Skeletal muscle satellite cell (primary cell): ENCODE results near the gene SLC36A3.

Experiments used
- H3K27me3 ChIP-seq: 2 replicates; pipeline ENCODE4 v1.7.0; 2013; ENCODE audit warnings: low read length; ENCODE audit not compliant: control insufficient read depth, insufficient read depth
- H3K36me3 ChIP-seq: 2 replicates; pipeline ENCODE4 v1.7.0; 2013; ENCODE audit warnings: mild to moderate bottlenecking, control low read depth, low read length; ENCODE audit not compliant: insufficient read depth
- H3K4me1 ChIP-seq: 2 replicates; pipeline ENCODE4 v1.7.0; 2013; ENCODE audit warnings: low read length; ENCODE audit not compliant: control insufficient read depth, insufficient read depth
- H3K4me2 ChIP-seq: 2 replicates; pipeline ENCODE4 v1.7.0; 2013; ENCODE audit warnings: mild to moderate bottlenecking, low read length
- H3K4me3 ChIP-seq: 2 replicates; pipeline ENCODE4 v1.7.0; 2013; ENCODE audit warnings: low read length
- H3K9ac ChIP-seq: 2 replicates; pipeline ENCODE4 v1.7.0; 2013; ENCODE audit warnings: mild to moderate bottlenecking, low read depth, low read length, moderate library complexity
- H3K9me3 ChIP-seq: replicated peaks from 2 replicates; pipeline ENCODE4 v1.7.0; 2013; ENCODE audit warnings: mild to moderate bottlenecking, control low read depth, low read length

SLC36A3 gene

GRCh38 chr5:151280443-151280842 lies 23.1 kb downstream of the SLC36A3 start:
- Histone ChIP-seq H3K27me3 (peaks cover 11% of the 10 kb centered on the region), H3K36me3 (no peaks in the 10 kb centered on the region), H3K4me2 (no peak overlapping the region), H3K4me3 (no peak overlapping the region), H3K4me1 (no peaks in the 10 kb centered on the region), H3K9ac (no peak overlapping the region), H3K9me3 (no peaks in the 10 kb centered on the region)

GRCh38 chr5:151278845-151279244 lies 24.7 kb downstream of the SLC36A3 start:
- Histone ChIP-seq H3K36me3 (no peaks in the 10 kb centered on the region), H3K9me3 (no peaks in the 10 kb centered on the region), H3K4me2 (no peak overlapping the region), H3K27me3 (peaks cover 16% of the 10 kb centered on the region), H3K4me3 (no peak overlapping the region), H3K4me1 (no peaks in the 10 kb centered on the region), H3K9ac (no peak overlapping the region)

- Histone ChIP-seq H3K27me3 (peaks cover 16% of the 10 kb centered on the region), H3K36me3 (no peaks in the 10 kb centered on the region), H3K9me3 (no peaks in the 10 kb centered on the region), H3K9ac (no peak overlapping the region), H3K4me2 (no peak overlapping the region), H3K4me1 (no peaks in the 10 kb centered on the region), H3K4me3 (no peak overlapping the region)
Observed at GRCh38 chr5:151275803-151276202, 27.8 kb downstream of the SLC36A3 start.

GRCh38 chr5:151274666-151275065 lies 28.9 kb downstream of the SLC36A3 start:
- Histone ChIP-seq H3K9me3 (no peaks in the 10 kb centered on the region), H3K4me1 (no peaks in the 10 kb centered on the region), H3K4me3 (no peak overlapping the region), H3K9ac (no peak overlapping the region), H3K27me3 (peaks cover 14% of the 10 kb centered on the region), H3K4me2 (no peak overlapping the region), H3K36me3 (no peaks in the 10 kb centered on the region)

GRCh38 chr5:151271336-151271735 lies 32.2 kb downstream of the SLC36A3 start:
- H3K36me3 ChIP-seq = peaks cover 13% of the 10 kb centered on the region

GRCh38 chr5:151270599-151270998 lies 33.0 kb downstream of the SLC36A3 start:
- H3K4me2 ChIP-seq = no peak overlapping the region
- no peak overlapping the region for H3K4me3 ChIP-seq
- H3K9ac ChIP-seq = no peak overlapping the region
- no peaks in the 10 kb centered on the region for H3K9me3 ChIP-seq
- H3K36me3 ChIP-seq = peaks cover 13% of the 10 kb centered on the region
- peaks cover 6% of the 10 kb centered on the region for H3K27me3 ChIP-seq
- no peaks in the 10 kb centered on the region for H3K4me1 ChIP-seq

More at GRCh38 chr5:151271336-151271735, 32.2 kb downstream of the SLC36A3 start:
- H3K4me1 ChIP-seq = no peaks in the 10 kb centered on the region
- H3K27me3 ChIP-seq = peaks cover 6% of the 10 kb centered on the region
- H3K9ac ChIP-seq = no peak overlapping the region
- no peak overlapping the region for H3K4me3 ChIP-seq
- no peaks in the 10 kb centered on the region for H3K9me3 ChIP-seq
- no peak overlapping the region for H3K4me2 ChIP-seq

- H3K36me3 ChIP-seq = peaks cover 13% of the 10 kb centered on the region
- H3K4me1 ChIP-seq = peaks cover 13% of the 10 kb centered on the region
- no peaks in the 10 kb centered on the region for H3K27me3 ChIP-seq
- H3K9ac ChIP-seq = no peak overlapping the region
- no peak overlapping the region for H3K4me2 ChIP-seq
- no peaks in the 10 kb centered on the region for H3K9me3 ChIP-seq
- H3K4me3 ChIP-seq = no peak overlapping the region
Observed at GRCh38 chr5:151267491-151268260, 35.9 kb downstream of the SLC36A3 start.

GRCh38 chr5:151264113-151264512 lies 39.5 kb downstream of the SLC36A3 start:
- H3K4me1 ChIP-seq = peaks cover 13% of the 10 kb centered on the region
- no peaks in the 10 kb centered on the region for H3K9me3 ChIP-seq
- H3K27me3 ChIP-seq = no peaks in the 10 kb centered on the region
- H3K9ac ChIP-seq = no peak overlapping the region
- peaks cover 13% of the 10 kb centered on the region for H3K36me3 ChIP-seq
- no peak overlapping the region for H3K4me3 ChIP-seq
- no peak overlapping the region for H3K4me2 ChIP-seq

- H3K36me3 ChIP-seq = peaks cover 10% of the 10 kb centered on the region
Observed at GRCh38 chr5:151262532-151262931, 41.0 kb downstream of the SLC36A3 start.

GRCh38 chr5:151259931-151260330 lies 43.6 kb downstream of the SLC36A3 start:
- no peaks in the 10 kb centered on the region for H3K27me3 ChIP-seq
- no peak overlapping the region for H3K4me2 ChIP-seq
- no peak overlapping the region for H3K4me3 ChIP-seq
- no peaks in the 10 kb centered on the region for H3K9me3 ChIP-seq
- no peaks in the 10 kb centered on the region for H3K36me3 ChIP-seq
- H3K9ac ChIP-seq = no peak overlapping the region
- H3K4me1 ChIP-seq = peaks cover 13% of the 10 kb centered on the region

More at GRCh38 chr5:151262532-151262931, 41.0 kb downstream of the SLC36A3 start:
- H3K4me2 ChIP-seq = no peak overlapping the region
- H3K9ac ChIP-seq = no peak overlapping the region
- peaks cover 13% of the 10 kb centered on the region for H3K4me1 ChIP-seq
- no peaks in the 10 kb centered on the region for H3K9me3 ChIP-seq
- no peak overlapping the region for H3K4me3 ChIP-seq
- no peaks in the 10 kb centered on the region for H3K27me3 ChIP-seq

GRCh38 chr5:151258816-151259215 lies 44.8 kb downstream of the SLC36A3 start:
- H3K4me2 ChIP-seq = no peak overlapping the region
- H3K4me3 ChIP-seq = no peak overlapping the region
- no peaks in the 10 kb centered on the region for H3K27me3 ChIP-seq
- no peak overlapping the region for H3K9ac ChIP-seq
- H3K36me3 ChIP-seq = no peaks in the 10 kb centered on the region
- H3K9me3 ChIP-seq = no peaks in the 10 kb centered on the region
- H3K4me1 ChIP-seq = peaks cover 11% of the 10 kb centered on the region

- Histone ChIP-seq H3K4me1 (peaks cover 10% of the 10 kb centered on the region), H3K9ac (no peak overlapping the region), H3K36me3 (no peaks in the 10 kb centered on the region)
Observed at GRCh38 chr5:151258201-151258611, 45.4 kb downstream of the SLC36A3 start.

More at GRCh38 chr5:151258201-151258611, 45.4 kb downstream of the SLC36A3 start:
- Histone ChIP-seq H3K27me3 (no peaks in the 10 kb centered on the region), H3K9me3 (no peaks in the 10 kb centered on the region), H3K4me3 (no peak overlapping the region), H3K4me2 (no peak overlapping the region)
